ENCODE data around the gene C1orf116. TPM values are rescaled to one million over a fixed set of nuclear protein-coding genes. Genes with fewer than 3 reads are reported as not detected.
A peak's percentile ranks its signal among the peaks of the same experiment; 100 is the strongest.

Gene C1orf116
- polyA plus RNA-seq, 6 donors from 2014 or later, result 0.08 to 2.3 (median 0.12) TPM; not detected in 2

- Mint-ChIP-seq H3K27ac (no peak overlapping the region), H3K4me3 (no peak overlapping the region), H3K27me3 (peaks cover 36 to 48% (median 43%) of the 10 kb centered on the region in 3 donors), H3K9me3 (no peaks in the 10 kb centered on the region), H3K36me3 (no peaks in the 10 kb centered on the region), H3K4me1 (no peaks in the 10 kb centered on the region)
- DNase-seq (no peak), ATAC-seq (ENCODE audit: low read depth in 2 of 2) (no peak)
Observed at GRCh38 chr1:207017615-207018559, 14.7 kb downstream of the C1orf116 start.

GRCh38 chr1:207015791-207016190 is 16.8 kb downstream of the C1orf116 start:
- no peak overlapping the region for H3K27ac Mint-ChIP-seq
- no peak for ATAC-seq (ENCODE audit: low read depth in 2 of 2)
- H3K4me1 Mint-ChIP-seq, result no peaks in the 10 kb centered on the region
- no peaks in the 10 kb centered on the region for H3K36me3 Mint-ChIP-seq
- no peak for DNase-seq
- H3K4me3 Mint-ChIP-seq, result no peak overlapping the region
- H3K27me3 Mint-ChIP-seq, result peaks cover 43 to 51% (median 50%) of the 10 kb centered on the region in 3 donors
- H3K9me3 Mint-ChIP-seq, result no peaks in the 10 kb centered on the region

- Mint-ChIP-seq H3K36me3 (no peaks in the 10 kb centered on the region), H3K27me3 (peaks cover 42 to 50% (median 48%) of the 10 kb centered on the region in 3 donors), H3K4me1 (no peaks in the 10 kb centered on the region), H3K9me3 (no peaks in the 10 kb centered on the region), H3K27ac (no peak overlapping the region), H3K4me3 (no peak overlapping the region)
- no peak for DNase-seq
- no peak for ATAC-seq (ENCODE audit: low read depth in 2 of 2)
Observed at GRCh38 chr1:207014728-207015127, 17.8 kb downstream of the C1orf116 start.

GRCh38 chr1:207013321-207014085 is 19.1 kb downstream of the C1orf116 start:
- no peaks in the 10 kb centered on the region for H3K36me3 Mint-ChIP-seq
- no peaks in the 10 kb centered on the region for H3K4me1 Mint-ChIP-seq
- peaks cover 36 to 50% (median 42%) of the 10 kb centered on the region in 3 donors for H3K27me3 Mint-ChIP-seq

GRCh38 chr1:207010726-207011125 is 21.8 kb downstream of the C1orf116 start:
- Mint-ChIP-seq H3K36me3 (no peaks in the 10 kb centered on the region), H3K27ac (no peak overlapping the region), H3K4me3 (no peak overlapping the region), H3K9me3 (no peaks in the 10 kb centered on the region), H3K27me3 (peaks cover 34 to 55% (median 48%) of the 10 kb centered on the region in 3 donors), H3K4me1 (no peaks in the 10 kb centered on the region)
- ATAC-seq (ENCODE audit: low read depth in 2 of 2) (no peak), DNase-seq (no peak)

More at GRCh38 chr1:207013321-207014085, 19.1 kb downstream of the C1orf116 start:
- no peaks in the 10 kb centered on the region for H3K9me3 Mint-ChIP-seq
- peak overlapping the region in 1 of 8 donors; percentile 3 for H3K4me3 Mint-ChIP-seq
- H3K27ac Mint-ChIP-seq, result peak overlapping the region in 1 of 6 donors; percentile 82
- no peak for DNase-seq
- no peak for ATAC-seq (ENCODE audit: low read depth in 2 of 2)

- Mint-ChIP-seq H3K9me3 (no peaks in the 10 kb centered on the region), H3K4me1 (peaks cover 0 to 4% (median 3%) of the 10 kb centered on the region in 3 donors), H3K36me3 (no peaks in the 10 kb centered on the region), H3K27me3 (peaks cover 35 to 52% (median 48%) of the 10 kb centered on the region in 3 donors), H3K27ac (no peak overlapping the region), H3K4me3 (no peak overlapping the region)
- ATAC-seq (ENCODE audit: low read depth in 2 of 2) (no peak), DNase-seq (no peak)
Observed at GRCh38 chr1:207009945-207010344, 22.6 kb downstream of the C1orf116 start.

- DNase-seq (no peak), ATAC-seq (ENCODE audit: low read depth in 2 of 2) (no peak)
- H3K36me3 Mint-ChIP-seq, result no peaks in the 10 kb centered on the region
- no peak overlapping the region for H3K27ac Mint-ChIP-seq
- H3K9me3 Mint-ChIP-seq, result no peaks in the 10 kb centered on the region
- H3K4me3 Mint-ChIP-seq, result no peak overlapping the region
- H3K4me1 Mint-ChIP-seq, result peaks cover 1 to 7% (median 6%) of the 10 kb centered on the region in 3 donors
- H3K27me3 Mint-ChIP-seq, result peaks cover 33 to 49% (median 43%) of the 10 kb centered on the region in 3 donors
Observed at GRCh38 chr1:207009182-207009850, 23.2 kb downstream of the C1orf116 start.

GRCh38 chr1:207007352-207008033 is 25.1 kb downstream of the C1orf116 start:
- no peak for DNase-seq
- no peak for ATAC-seq (ENCODE audit: low read depth in 2 of 2)
- no peak overlapping the region for H3K4me3 Mint-ChIP-seq
- H3K36me3 Mint-ChIP-seq, result no peaks in the 10 kb centered on the region
- H3K9me3 Mint-ChIP-seq, result no peaks in the 10 kb centered on the region
- H3K4me1 Mint-ChIP-seq, result peaks cover 1 to 7% (median 6%) of the 10 kb centered on the region in 3 donors
- H3K27me3 Mint-ChIP-seq, result peaks cover 24 to 34% (median 31%) of the 10 kb centered on the region in 3 donors
- no peak overlapping the region for H3K27ac Mint-ChIP-seq

- ATAC-seq (ENCODE audit: low read depth in 2 of 2) (no peak), DNase-seq (no peak)
- Mint-ChIP-seq H3K4me3 (no peak overlapping the region), H3K36me3 (no peaks in the 10 kb centered on the region), H3K4me1 (peaks cover 1 to 7% (median 6%) of the 10 kb centered on the region in 3 donors), H3K9me3 (no peaks in the 10 kb centered on the region), H3K27me3 (peaks cover 18 to 28% (median 25%) of the 10 kb centered on the region in 3 donors), H3K27ac (no peak overlapping the region)
Observed at GRCh38 chr1:207006914-207007313, 25.6 kb downstream of the C1orf116 start.

- ATAC-seq (ENCODE audit: low read depth in 2 of 2) (no peak), DNase-seq (no peak)
- Mint-ChIP-seq H3K4me1 (peaks cover 1 to 7% (median 6%) of the 10 kb centered on the region in 3 donors), H3K27me3 (peaks cover 13 to 20% (median 19%) of the 10 kb centered on the region in 3 donors), H3K36me3 (no peaks in the 10 kb centered on the region), H3K9me3 (no peaks in the 10 kb centered on the region), H3K27ac (no peak overlapping the region), H3K4me3 (no peak overlapping the region)
Observed at GRCh38 chr1:207006083-207006482, 26.5 kb downstream of the C1orf116 start.

GRCh38 chr1:207004931-207005830 is 27.4 kb downstream of the C1orf116 start:
- Mint-ChIP-seq H3K27ac (no peak overlapping the region), H3K9me3 (no peaks in the 10 kb centered on the region), H3K27me3 (peaks cover 10 to 19% (median 18%) of the 10 kb centered on the region in 3 donors), H3K36me3 (no peaks in the 10 kb centered on the region), H3K4me3 (peak overlapping the region in 1 of 8 donors; percentile 60), H3K4me1 (peaks cover 1 to 7% (median 6%) of the 10 kb centered on the region in 3 donors)
- peak; percentile 14 for DNase-seq
- ATAC-seq (ENCODE audit: low read depth in 2 of 2), result peak; percentile 45 to 61

GRCh38 chr1:207003210-207003609 is 29.3 kb downstream of the C1orf116 start:
- Mint-ChIP-seq H3K36me3 (no peaks in the 10 kb centered on the region), H3K27ac (peak overlapping the region in 2 of 6 donors; percentile 35 to 44), H3K4me3 (no peak overlapping the region), H3K27me3 (peaks cover 10 to 19% (median 18%) of the 10 kb centered on the region in 3 donors), H3K9me3 (no peaks in the 10 kb centered on the region), H3K4me1 (peaks cover 1 to 7% (median 6%) of the 10 kb centered on the region in 3 donors)
- no peak for ATAC-seq (ENCODE audit: low read depth in 2 of 2)
- DNase-seq, result no peak

Measured in naive B cell (primary cell).